NCI-H2107 treated with DMSO at 0.1 percent for 48 hours (cell line): ENCODE data around the gene SETMAR.
"Not testable (repeated sequence)": the region's sequence is repeated elsewhere in the genome, so short reads cannot be mapped to it uniquely, and the experiment has no call there.

ENCODE experiments used
- DNase-seq: peaks from one replicate; lab custom pipeline; 2025; ENCODE audit not compliant: unreplicated experiment; lab: John Stamatoyannopoulos, UW

SETMAR gene

DNA sequence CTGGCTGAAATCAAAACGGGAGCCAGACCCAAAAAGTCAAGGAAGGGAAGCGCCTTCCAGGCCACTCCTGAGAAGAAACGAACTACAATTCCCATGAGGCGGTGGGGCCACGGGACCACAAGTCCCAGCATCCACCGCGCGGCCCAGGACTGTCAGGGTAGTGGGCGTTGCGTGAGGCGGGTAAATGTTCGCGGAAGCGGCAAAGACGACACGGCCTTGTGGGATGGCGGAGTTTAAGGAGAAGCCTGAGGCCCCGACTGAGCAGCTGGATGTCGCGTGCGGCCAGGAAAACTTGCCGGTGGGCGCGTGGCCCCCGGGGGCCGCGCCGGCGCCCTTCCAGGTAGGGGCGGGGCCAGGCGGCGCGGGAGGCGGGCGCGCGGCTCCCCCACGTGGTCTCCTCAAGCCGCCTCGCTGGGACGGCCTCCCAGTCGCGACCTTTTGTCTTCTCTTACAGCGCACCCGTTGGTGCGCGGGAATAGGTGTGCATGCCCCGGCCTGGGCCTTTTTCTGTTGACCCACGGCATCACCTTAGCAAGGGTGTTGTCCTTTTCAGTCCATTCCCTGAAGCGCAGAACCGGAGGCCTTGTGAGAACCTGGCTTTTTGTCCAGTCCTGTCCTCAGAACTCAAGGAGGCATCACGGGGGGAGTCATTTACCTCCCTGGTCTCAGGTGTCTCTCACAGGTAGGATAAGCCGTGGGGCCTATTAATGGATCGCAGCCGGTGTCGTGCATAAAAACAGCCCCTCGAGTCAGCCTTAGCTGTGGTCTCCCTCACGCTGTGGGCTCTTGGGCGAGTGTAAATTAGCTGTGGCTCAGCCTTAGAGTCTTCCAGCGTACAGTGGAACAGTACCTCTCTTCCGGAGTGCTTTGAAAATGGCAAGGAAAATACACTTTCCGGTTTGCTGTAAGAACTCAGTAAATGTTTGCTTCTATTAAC lies at the start of gene SETMAR:
Gene SETMAR (plus strand): TSS at position 183 of the 937 bp plus-strand sequence. CDS start 2 bp downstream, at position 185.
- peak; percentile 19 for DNase-seq

DNA sequence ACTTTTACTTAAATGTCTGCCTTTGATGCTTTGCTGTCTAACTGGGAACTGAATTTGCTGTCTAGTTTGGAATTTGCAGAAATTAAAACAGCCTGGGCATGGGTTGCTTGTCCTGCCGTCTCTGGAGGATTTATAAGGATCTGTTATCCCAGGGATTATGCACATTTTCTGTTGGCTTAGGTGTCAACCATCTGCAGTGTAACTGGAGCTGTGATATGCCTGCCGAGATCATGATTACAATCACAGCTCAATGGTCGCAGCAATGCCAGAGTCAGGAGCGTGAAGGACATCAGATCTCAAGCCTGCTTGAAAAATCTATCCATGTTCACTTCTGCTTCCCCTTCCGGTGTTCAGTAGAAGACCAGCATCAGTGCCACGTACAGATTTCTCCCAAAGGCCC lies 41.8 kb upstream of the SETMAR start:
- DNase-seq, result no peak

DNA sequence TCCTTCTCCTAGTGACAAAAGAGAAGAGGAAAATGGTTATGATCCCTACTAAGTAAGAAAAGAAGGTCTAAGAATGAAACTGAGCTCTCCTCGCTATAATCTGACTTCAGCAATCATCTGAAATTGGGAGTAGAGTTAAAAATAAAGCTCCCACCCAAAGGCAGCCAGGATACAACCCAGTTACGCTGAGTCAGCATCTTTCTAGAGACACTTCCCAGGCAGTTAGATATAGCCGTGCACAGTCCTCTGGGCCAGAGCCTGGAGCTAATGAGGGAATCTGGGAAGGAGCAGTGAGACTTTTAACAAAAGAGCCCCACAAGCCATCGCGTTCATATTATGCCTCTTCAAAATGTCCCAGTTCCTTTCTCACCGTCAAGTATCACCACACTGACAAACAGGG lies 39.1 kb upstream of the SETMAR start:
- DNase-seq, result no peak

DNA sequence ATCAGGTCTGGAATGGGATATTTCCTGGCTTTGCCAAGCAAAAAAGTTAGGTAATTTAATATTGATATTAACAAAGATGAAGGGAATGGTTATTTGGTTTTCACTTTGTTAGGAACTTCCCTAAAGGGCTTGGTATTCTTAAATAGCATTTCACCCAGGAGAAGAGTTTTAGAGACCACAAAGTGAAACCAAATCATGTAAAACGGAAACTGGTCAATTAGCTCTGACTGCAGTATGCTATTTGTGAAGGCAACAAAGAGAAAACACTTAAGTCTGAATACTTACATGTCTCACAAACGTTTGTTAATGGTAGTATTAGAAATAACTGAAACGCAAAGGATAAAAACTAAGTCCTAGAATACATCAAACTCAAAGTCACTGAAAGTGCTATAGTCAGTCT lies 32.4 kb upstream of the SETMAR start:
- no peak for DNase-seq

DNA sequence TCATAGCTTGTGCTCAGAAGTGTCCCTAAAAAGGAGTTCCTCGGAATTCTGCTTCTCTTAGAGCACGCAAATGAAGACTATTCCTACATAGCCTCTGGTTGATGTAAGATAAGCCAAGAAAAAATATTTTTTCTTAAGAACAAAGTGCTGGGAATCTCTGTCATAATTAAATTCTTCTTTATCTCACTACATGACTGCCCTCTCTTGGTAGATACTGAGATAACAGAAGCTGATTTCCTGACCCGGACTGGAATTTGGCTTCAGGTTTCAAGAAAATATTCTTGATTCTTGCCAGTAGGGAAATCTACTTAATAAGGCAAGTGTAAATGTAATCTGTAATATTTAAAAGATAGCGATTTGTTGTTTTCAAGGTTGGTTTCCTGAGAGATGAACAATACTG lies 31.3 kb upstream of the SETMAR start:
- peak; percentile 11 for DNase-seq

DNA sequence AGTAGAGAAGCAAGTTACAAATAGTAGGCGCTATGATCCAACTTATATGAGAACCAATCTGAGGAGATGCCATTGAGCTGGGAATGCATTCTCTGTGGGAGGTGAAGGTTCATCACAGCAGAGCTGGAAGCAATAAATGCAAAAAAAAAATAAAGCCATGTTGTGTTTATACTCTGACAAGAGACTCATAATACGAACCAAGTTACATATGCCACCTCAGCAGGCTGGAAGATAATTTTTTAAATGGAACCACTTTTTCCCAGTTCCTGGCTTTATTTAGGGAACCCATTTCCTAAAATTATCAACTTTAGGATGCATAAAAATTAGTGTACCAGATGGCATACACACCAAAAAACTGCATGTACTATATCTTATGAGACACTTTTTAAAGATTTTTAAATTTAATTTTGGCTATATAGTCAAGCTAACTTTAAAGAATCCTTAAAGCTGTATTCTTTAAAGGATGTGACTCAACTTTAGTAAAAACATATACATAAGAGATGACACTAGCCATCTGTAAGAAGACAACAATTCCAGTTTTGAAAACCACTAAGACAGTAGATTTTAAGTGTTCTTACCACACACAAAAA lies 23.6 kb upstream of the SETMAR start:
- no peak for DNase-seq

DNA sequence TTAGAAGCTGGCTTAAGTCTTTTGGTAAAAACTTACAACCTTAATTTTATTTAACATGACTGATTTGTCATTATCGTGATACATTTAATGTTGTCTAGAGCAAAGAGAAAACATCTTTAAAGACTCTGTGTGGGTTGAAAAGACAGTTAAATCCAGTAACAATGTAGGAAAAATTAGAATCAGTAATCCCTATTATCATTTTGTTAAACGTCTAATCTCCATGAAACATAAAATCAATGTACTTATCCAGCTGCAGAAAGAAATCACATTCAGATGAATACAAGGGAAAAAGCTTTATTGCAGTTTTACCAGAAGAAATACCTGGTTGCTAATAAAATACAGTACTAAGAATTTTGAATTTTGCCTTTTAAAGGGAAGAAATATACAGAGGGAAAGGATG lies 21.2 kb upstream of the SETMAR start:
- no peak for DNase-seq

DNA sequence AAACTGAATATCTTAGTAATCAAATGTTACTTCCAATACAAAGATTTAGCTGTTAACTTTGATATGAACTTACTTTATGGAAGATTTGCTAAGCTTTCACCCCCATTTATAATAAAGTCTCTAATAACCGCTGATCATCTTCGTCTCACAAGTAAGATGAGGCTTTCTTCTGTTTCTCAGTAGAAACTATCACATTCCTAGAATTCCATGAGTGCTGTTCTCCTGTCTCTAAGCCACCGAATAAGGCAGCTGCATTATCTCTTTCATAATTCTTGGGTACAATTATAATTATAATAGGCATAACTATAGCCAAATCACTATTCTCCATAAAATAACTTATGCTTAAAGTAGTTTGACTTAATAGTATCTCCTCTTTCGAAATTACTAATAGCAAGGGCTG lies 18.3 kb upstream of the SETMAR start:
- no peak for DNase-seq

DNA sequence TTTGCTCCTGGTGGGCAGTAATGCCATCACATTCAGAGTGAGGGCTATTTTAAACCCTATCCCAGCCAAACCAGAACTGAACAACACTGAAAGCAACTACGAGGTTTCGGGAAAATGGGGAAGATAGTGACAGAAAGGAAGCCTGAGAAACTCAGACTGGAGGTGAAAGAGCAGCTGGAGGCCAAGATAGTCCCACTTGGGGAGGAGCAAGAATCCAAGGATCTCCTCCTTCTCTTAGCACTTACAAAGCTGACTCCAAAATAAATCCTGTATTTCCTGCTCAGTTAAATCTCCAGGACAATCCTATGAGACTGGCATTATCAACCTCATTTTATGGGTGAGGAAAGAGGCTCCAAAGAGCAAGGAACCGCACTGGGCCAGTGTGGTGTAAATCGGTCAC lies 14.1 kb upstream of the SETMAR start:
- no peak for DNase-seq

DNA sequence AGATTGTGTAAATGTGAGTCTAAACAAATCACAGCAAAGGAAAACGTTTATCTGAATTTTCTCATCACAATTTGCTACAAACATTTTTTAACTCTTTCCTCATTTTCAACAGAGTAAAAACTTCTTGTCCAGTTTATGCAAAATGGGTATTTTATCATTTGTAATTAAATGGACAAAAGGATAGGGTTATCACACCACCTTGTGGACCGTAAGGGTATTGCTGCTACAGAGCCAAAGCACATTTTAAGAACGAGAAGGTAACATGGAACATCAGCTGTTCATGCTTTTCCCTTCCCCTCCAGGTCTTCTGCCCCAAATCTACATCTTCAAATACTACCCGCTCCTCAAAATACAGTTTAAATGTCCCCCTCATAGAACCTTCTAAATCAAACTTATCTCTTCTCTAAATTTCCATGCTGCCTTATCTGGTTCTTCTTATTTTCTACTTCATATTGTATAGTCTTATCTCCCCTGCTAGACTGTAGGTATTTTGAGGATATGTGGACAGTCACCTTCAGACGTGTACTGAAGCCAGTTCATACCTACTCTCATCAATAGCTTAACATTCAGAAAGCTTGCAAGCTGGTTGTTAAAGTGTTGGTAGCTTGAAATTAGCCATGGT lies 12.8 kb upstream of the SETMAR start:
- DNase-seq, result peak; percentile 4

DNA sequence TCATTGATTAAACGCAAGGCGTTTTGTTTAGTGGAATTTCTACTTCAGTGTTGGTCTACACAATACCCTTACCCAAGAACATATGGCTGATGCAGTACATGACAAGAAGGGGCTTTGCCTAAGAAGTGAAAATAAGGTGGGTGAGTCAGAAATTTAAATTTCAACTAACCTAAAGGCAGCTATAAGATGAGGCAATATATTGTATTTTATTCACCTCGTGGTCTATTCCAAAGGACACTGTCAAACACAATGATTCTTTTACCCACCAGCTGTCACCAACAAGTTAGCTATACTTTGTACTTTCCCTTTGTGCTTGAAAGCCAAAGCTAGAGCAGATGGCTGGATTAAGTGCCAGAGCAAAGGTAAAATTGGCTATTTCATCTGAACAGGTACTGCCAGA lies 10.9 kb upstream of the SETMAR start:
- DNase-seq, result no peak

DNA sequence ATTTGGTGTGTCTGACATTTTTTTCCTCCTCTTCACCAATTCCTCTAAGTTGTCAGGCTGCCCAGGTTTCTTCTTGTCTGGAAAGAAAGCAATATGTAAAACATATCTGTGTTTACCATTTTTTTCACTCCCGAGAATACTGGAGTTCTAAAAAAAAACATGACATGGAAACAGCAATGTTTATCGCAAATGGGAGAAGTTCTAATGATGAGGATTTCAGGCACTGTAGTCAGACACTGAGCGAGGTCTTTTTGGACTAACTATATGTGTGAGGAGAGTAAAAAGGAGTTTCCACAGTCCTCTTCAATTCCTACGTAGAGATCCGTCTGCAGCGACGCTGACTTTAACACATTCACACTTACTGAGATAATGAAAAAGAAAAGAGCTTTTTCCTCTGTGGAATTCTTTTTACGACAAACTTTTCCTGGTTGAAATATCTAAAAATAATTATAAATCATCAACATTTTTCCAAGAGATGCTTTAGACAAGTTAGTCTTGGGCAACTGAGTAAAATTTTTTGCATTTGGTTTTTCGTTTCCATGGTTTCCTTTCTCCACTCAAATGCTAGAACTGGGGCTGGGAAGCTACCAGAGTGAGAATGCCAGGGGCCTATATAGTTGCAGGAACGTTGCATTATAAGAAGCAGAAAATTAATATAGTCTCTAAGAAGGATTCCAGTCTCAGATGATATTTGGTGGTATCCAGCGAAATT lies 8.4 kb upstream of the SETMAR start:
- no peak for DNase-seq

DNA sequence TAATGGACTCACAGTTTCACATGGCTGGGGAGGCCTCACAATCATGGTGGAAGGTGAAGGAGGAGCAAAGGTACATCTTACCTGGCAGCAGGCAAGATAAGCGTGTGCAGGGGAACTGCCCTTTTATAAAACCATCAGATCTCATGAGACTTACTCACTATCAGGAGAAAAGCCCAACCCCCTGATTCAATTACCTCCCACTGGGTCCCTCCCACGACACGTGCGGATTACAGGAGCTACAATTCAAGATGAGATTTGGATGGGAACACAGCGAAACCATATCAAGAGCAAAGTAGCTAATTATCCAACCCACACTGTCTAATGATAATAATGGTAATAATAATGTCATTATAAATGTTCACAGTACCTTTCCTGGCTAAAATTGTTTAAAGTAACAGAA lies 6.7 kb upstream of the SETMAR start:
- DNase-seq, result not testable (repeated sequence)

DNA sequence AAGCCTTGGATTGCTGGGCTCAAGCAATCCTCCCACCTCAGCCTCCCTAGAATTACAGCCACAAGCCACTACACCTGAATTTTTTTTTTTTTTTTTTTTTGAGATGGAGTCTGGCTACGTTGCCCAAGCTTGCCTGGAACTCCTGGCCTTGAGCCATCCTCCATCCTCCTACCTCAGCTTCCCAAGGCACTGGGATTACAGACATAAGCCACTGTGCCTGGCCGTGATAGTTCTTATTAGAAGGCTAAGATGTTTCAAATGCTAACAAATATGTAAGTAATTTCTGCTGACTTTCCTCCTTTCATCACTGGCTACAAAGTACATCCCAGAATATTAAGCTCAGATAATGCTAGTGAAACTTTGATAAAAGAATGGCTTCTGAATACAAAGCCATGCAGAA lies 5.7 kb upstream of the SETMAR start:
- no peak for DNase-seq

DNA sequence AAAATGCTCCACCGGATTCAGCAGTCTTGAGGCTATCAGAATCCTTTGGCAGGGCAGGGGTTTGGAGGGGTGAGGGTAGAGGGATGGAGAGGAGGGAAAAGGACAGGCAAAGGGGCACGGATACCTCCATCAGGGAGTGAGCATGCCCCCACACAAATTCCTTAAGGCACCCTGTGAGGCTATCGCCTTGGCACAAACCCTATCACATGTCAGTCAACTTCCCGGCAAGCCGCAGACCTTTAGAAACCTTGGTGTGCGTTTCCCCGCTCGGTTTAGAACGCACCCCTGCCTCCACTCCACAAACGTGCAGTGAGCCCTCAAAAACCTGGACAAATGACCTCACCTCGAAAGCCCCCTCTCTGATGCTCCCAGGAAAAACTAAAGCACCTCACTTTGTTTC lies 422 bp upstream of the SETMAR start:
- no peak for DNase-seq

DNA sequence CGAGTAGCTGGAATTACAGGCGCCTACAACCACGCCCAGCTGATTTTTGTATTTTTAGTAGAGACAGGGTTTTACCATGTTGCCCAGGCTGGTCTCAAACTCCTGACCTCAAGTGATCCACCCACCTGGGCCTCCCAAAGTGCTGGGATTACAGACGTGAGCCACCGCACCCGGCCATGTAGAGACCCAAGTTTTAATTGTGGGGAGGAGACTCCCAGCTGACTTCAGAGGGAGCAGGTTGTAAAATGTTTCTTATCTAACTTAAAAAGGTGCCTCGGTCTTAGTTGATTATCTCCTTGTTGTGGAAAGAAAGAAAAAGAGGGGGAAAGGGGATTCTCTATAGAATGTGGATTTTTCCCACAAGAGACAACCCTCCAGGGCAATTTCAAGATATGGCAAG lies 2.0 kb downstream of the SETMAR start:
- not testable (repeated sequence) for DNase-seq

DNA sequence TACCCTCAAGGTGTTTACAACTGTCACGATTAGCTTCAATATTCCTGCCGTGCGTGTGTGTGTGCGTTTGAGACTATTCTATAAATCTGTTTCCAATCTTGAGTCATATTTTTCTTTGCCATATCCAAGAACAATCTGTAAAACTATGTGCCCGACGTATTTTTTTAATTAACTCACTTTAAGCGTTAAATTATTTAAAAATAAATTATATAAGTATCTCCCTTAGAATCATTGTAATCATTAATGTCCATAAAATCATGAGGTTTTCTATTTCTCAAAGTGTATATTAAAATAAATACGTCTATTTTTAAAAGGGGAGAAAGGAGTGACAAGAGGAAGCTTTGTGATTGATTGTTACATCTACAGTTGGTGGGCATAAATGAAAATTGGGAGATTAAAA lies 2.9 kb downstream of the SETMAR start:
- no peak for DNase-seq

DNA sequence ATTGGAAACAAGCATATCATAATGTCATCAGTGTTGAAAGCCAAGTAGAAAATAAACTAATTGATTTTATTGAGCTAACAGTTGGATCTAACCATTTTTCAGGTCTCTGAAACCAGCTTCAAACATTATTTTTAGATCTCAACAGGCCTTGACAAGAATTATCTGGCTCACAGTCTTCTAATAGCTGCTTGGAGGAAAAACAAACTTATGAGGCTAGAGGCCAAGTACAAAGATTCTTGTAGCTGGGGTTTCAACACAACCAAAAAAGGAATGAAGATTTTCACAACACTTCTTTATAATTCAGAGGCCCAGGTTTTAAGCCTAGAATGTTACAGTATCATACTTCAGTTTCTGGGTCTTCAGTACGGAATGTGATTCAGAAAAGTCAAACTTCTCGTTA lies 3.7 kb downstream of the SETMAR start:
- no peak for DNase-seq

DNA sequence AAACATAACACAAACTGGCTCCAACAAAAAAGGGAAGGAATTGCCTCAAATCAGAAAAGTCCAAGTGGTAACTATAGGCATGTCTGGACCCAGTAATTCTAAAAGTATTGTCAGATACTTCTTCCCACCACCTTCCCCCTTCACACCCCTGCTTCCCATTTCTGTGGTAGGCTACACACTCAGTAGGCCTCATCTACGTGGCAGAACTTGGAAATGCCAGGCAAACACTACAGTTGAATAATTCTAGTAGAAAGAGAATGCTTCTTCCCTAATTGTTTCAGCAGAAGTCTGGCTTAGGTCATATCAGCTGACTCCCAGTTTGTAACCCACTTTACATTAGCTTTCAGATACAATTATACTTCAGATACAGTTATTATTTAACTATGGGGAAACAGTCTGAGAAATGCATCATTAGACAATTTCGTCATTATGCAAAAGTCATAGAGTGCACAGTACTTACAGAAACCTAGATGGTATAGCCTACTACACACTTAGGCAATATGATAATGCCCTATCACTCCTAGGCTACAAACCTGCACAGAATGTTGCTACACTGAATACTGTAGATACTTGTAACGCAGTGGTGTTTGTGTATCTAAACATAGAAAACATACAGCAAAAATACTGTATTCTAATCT lies 6.4 kb downstream of the SETMAR start:
- no peak for DNase-seq

DNA sequence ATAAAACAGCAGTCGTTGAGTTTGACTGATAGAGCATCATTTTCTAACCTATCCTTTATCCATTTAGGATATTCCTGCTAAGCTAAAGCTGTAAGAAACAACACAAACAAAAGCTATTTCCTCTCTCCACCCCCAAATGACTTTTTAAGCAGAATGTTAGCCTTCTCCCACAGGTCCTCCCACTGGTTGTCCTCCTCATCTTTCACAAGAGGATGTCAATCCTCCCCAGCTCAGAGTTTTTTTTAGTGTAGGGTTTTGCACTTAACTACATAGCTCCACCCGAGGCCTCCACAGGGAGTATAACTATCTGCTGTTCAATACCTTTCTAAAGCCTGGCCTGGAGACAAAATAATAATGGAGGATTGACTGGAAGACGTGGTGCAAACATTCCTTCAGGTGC lies 7.8 kb downstream of the SETMAR start:
- DNase-seq, result no peak

DNA sequence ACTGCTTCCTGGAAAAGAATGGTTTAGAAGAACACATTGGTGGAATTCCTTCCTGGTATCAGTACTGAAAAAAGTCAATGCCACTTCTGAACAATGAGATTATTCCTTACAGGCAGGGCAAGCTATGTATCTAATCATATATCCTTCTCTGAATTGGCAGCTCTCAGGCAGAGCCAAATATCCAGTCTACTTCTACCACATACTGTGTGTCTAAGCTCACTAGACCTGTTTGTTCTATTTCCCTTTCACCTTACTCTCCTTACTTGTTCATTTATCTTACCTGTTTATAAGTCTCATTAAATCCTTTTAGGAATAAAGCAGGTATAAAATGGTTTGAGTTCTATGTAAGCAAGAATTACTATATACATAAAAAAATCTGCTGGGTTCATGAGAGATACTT lies 8.3 kb downstream of the SETMAR start:
- no peak for DNase-seq
